WI38 (cell line): Measurements from ENCODE around the gene OR56B1.

ENCODE experiments used
- H3K4me3 ChIP-seq: 2 replicates; pipeline ENCODE4 v1.5.1; 2011; ENCODE audit warnings: low read depth, mild to moderate bottlenecking, control low read depth, low read length
- CTCF ChIP-seq: IDR thresholded peaks from 2 replicates; pipeline ENCODE4 v1.5.1; 2012; ENCODE audit warnings: low read depth, mild to moderate bottlenecking, control low read depth, low read length

Gene OR56B1

GRCh38 chr11:5736396-5736795, at the start of gene OR56B1:
OR56B1 (plus strand) TSS chr11:5736448; CDS start chr11:5736517, 69 bp downstream.
- H3K4me3 ChIP-seq = no peak within 1 kb of the TSS
- no peak for TF ChIP-seq CTCF

DNA sequence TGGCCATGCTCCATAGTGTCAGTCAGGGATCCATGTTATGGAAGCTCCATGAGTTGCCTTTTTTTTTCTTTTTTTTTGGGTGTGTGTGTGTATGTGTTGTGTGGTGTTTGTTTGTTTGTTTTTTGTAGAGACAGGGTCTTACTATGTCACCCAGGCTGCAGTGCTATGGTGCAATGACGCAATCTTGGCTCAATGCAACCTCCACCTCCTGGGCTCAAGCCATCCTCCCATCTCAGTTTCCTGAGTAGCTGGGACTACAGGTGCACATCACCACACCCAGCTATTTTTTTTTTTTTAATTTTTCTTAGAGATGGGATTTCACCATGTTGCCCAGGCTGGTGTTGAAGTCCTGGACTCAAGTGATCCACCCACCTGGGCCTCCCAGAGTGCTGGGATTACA, 47.8 kb upstream of the OR56B1 start:
- H3K4me3 ChIP-seq = no peak overlapping the region
- TF ChIP-seq CTCF = no peak

- no peak for TF ChIP-seq CTCF
Measured at GRCh38 chr11:5689551-5689983, 46.7 kb upstream of the OR56B1 start, which contains the start of gene TRIM22. TRIM22 (plus strand) TSS chr11:5689790; CDS start chr11:5696233, 6,443 bp downstream.

DNA sequence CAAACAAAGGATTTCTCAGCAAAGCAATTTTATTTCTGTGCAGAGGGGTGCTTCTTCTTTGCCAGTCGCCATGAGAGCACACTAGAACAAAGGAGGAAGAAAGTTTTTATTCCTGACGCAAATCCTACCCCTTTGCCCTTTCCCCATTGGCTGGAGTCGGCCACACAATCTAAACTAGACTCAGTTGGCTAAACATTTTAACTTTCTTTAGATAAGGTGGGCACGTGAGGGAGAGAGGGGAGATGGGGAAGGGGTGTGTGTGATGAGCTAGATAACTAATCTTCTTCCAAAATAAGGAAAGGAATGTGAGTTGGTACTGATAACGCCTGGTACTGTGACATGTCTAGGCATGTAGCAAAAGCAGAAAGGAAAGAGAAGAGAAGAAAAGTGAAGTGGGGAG, 46.0 kb upstream of the OR56B1 start:
- no peak for TF ChIP-seq CTCF
- H3K4me3 ChIP-seq = peak overlapping the region; percentile 66

More at GRCh38 chr11:5689551-5689983, 46.7 kb upstream of the OR56B1 start, which contains the start of gene TRIM22:
- peak within 1 kb of the TSS; percentile 66 for H3K4me3 ChIP-seq

- no peak for TF ChIP-seq CTCF
- H3K4me3 ChIP-seq = peak overlapping the region; percentile 66
Measured at GRCh38 chr11:5690736-5691135, 45.5 kb upstream of the OR56B1 start.

DNA sequence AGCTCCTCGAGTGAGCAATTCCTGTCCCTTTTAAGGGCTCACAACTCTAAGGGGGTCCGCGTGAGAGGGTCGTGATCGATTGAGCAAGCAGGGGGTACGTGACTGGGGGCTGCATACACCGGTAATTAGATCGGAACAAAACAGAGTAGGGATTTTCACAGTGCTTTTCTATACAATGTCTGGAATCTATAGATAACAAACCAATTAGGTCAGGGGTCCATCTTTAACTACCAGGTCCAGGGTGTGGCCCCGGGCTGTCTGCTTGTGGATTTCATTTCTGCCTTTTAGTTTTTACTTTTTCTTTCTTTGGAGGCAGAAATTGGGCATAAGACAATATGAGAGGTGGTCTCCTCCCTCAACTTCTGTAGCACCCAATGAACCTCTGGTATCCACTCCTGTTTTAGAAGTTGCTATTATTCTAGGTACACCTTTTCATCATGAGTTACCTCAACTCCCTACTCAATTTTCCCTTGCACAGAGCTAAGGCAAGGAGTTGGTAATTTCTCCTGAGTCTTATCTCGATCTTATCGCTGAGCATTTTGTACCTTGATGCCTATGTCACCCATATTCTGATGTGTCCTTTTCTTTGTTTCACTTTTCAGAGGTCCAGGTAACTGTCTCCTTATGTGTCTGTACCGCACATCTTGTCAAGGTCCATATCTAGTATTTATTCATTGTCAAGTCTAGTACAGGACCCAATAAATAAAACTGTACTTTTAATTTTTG, 44.8 kb upstream of the OR56B1 start:
- H3K4me3 ChIP-seq = peak overlapping the region; percentile 66

GRCh38 chr11:5691964-5692361, 44.3 kb upstream of the OR56B1 start:
- no peak overlapping the region for H3K4me3 ChIP-seq
- TF ChIP-seq CTCF = no peak
